HFFc6 (cell line): ENCODE results near the gene GPATCH4. TPM values are rescaled to one million over a fixed set of nuclear protein-coding genes. Genes with fewer than 3 reads are reported as not detected.

ENCODE experiments used
- DNase-seq: peaks from one replicate; pipeline ENCODE4 v3.0.0-alpha.2; 2018
- H3K27ac Mint-ChIP-seq: 2 replicates; pipeline ENCODE4 v1.8.0; 2020; ENCODE audit warnings: mild to moderate bottlenecking, mixed read lengths
- H3K27me3 Mint-ChIP-seq: 2 replicates; pipeline ENCODE4 v1.8.0; 2021; ENCODE audit warnings: mild to moderate bottlenecking, moderate library complexity, mixed read lengths; ENCODE audit not compliant: insufficient read depth
- H3K36me3 Mint-ChIP-seq: 2 replicates; pipeline ENCODE4 v1.8.0; 2021; ENCODE audit warnings: low read depth, mixed read lengths
- H3K4me1 Mint-ChIP-seq: 2 replicates; pipeline ENCODE4 v1.8.0; 2020; ENCODE audit warnings: low read depth, mixed read lengths
- H3K4me3 Mint-ChIP-seq: 2 replicates; pipeline ENCODE4 v1.8.0; 2020; ENCODE audit warnings: mild to moderate bottlenecking, moderate library complexity, mixed read lengths
- H3K9me3 Mint-ChIP-seq: 2 replicates; pipeline ENCODE4 v1.8.0; 2020; ENCODE audit warnings: mild to moderate bottlenecking, mixed read lengths
- CTCF ChIP-seq: fragments of 200-600 bp; sonication (generic); IDR thresholded peaks from 2 replicates; pipeline ENCODE4 v1.5.0; 2021; ENCODE audit warnings: antibody characterized with exemption, mild to moderate bottlenecking
- total RNA-seq, 6 experiments: library from RNA; stranded (reverse); fragmentation: NEBNext Ultra II Directional; extraction: Animal tissue kit (Norgen Biotek cat#: 25700); gene quantifications; 2 replicates in 1 of 6; 3 replicates in 5 of 6; pipeline ENCODE4 v1.2.3, GENCODE V29; 2021

GPATCH4 gene
- total RNA-seq, 6 experiments from 2014 or later, result 25.0 to 35.8 (median 32.7) TPM

- Mint-ChIP-seq H3K4me1 (no peaks in the 10 kb centered on the region), H3K4me3 (no peak overlapping the region), H3K36me3 (no peaks in the 10 kb centered on the region), H3K9me3 (no peaks in the 10 kb centered on the region), H3K27me3 (peaks cover 70% of the 10 kb centered on the region), H3K27ac (no peak overlapping the region)
- no peak for DNase-seq
- no peak for TF ChIP-seq CTCF
Measured at GRCh38 chr1:156645666-156646065, 44.4 kb upstream of the GPATCH4 start.

- H3K27me3 Mint-ChIP-seq, result peaks cover 68% of the 10 kb centered on the region
- no peak for TF ChIP-seq CTCF
- peaks cover under 1% of the 10 kb centered on the region; the same call in 1 of the 2 replicates for H3K4me1 Mint-ChIP-seq
- no peak overlapping the region for H3K4me3 Mint-ChIP-seq
- H3K9me3 Mint-ChIP-seq, result no peaks in the 10 kb centered on the region
- H3K36me3 Mint-ChIP-seq, result no peaks in the 10 kb centered on the region
- DNase-seq, result no peak
- no peak overlapping the region for H3K27ac Mint-ChIP-seq
Measured at GRCh38 chr1:156645056-156645455, 43.8 kb upstream of the GPATCH4 start.

GRCh38 chr1:156644640-156645039 is 43.4 kb upstream of the GPATCH4 start:
- H3K9me3 Mint-ChIP-seq, result no peaks in the 10 kb centered on the region
- H3K36me3 Mint-ChIP-seq, result no peaks in the 10 kb centered on the region
- H3K4me1 Mint-ChIP-seq, result peaks cover 5% of the 10 kb centered on the region; the same call in 1 of the 2 replicates
- H3K27me3 Mint-ChIP-seq, result peaks cover 71% of the 10 kb centered on the region
- H3K27ac Mint-ChIP-seq, result no peak overlapping the region
- H3K4me3 Mint-ChIP-seq, result no peak overlapping the region
- no peak for DNase-seq
- no peak for TF ChIP-seq CTCF

GRCh38 chr1:156644146-156644545 is 42.9 kb upstream of the GPATCH4 start:
- H3K9me3 Mint-ChIP-seq, result no peaks in the 10 kb centered on the region
- TF ChIP-seq CTCF, result no peak
- no peak for DNase-seq
- no peak overlapping the region for H3K4me3 Mint-ChIP-seq
- H3K4me1 Mint-ChIP-seq, result peaks cover 7% of the 10 kb centered on the region; the same call in 1 of the 2 replicates
- H3K27me3 Mint-ChIP-seq, result peaks cover 73% of the 10 kb centered on the region
- H3K36me3 Mint-ChIP-seq, result no peaks in the 10 kb centered on the region
- no peak overlapping the region for H3K27ac Mint-ChIP-seq

GRCh38 chr1:156643778-156644092 is 42.5 kb upstream of the GPATCH4 start:
- no peak overlapping the region for H3K27ac Mint-ChIP-seq
- H3K27me3 Mint-ChIP-seq, result peaks cover 73% of the 10 kb centered on the region
- peaks cover 7% of the 10 kb centered on the region; the same call in 1 of the 2 replicates for H3K4me1 Mint-ChIP-seq
- H3K9me3 Mint-ChIP-seq, result no peaks in the 10 kb centered on the region
- TF ChIP-seq CTCF, result no peak
- no peak overlapping the region for H3K4me3 Mint-ChIP-seq
- no peak for DNase-seq
- H3K36me3 Mint-ChIP-seq, result no peaks in the 10 kb centered on the region
